DMS114 treated with DMSO at 0.1 percent for 48 hours (cell line): ENCODE data around the gene TBC1D21.

Experiments
- DNase-seq: peaks from one replicate; lab custom pipeline; 2025; ENCODE audit not compliant: unreplicated experiment; lab: John Stamatoyannopoulos, UW

The TBC1D21 gene

DNA sequence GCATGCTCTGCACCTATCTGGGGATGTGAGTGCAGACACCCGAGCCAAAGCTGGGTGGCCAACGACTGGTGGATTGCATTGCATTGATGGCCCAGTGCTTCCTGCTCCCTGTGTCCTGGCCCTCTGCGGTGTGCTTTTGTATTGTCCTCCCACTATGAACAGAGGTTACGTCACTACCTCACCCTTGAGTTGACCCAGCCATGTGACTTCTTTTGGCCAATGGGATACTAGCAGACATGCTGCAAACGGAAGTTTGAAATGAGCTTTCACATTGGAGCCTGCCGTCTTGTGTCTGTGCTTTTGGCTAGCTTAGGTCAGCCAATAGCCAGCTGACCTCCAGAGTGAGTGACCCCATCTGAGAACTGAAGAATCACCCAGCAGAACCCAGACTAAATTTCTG lies 15.3 kb upstream of the TBC1D21 start:
- no peak for DNase-seq

DNA sequence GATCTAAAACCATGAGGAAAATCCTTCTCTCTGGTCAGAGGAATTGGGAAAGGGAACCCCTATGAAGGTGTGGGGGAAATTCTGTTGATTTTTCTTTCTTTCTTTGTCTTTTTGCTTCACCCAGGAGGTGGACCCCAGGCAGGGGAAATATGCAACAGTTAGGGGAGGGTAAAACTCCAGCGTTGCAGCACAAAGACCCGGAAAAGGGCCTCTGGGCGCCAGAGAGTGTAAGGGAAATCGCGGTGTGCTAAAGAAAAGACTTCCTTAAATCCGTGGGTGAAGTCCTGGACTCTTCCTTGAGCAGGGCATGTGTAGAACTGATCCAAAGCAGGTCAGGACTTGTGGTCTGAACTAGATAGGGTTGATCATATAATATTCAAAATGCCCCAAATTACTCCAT lies 11.1 kb upstream of the TBC1D21 start:
- no peak for DNase-seq

DNA sequence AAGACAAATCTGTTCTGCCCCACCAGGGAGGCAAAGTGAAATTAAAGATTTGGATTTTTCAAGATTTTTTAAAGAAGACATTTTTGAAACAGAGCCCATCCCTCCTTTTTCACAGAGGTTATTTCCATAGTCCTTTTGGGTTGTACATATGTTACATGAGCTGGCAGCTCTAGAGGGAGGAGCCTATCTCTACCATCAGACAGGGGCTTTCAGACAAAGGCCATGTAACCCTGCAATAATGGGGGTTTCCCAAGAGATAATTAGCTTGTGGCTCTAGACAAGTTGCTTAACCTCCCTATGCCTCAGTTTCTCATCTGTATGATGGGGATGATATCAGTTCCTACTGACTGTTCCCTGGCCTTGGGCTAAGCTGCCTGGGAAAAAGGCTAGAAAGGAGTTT lies 8.0 kb upstream of the TBC1D21 start:
- DNase-seq: no peak

GRCh38 chr15:73865904-73866303 lies 7.5 kb upstream of the TBC1D21 start:
- DNase-seq: no peak

DNA sequence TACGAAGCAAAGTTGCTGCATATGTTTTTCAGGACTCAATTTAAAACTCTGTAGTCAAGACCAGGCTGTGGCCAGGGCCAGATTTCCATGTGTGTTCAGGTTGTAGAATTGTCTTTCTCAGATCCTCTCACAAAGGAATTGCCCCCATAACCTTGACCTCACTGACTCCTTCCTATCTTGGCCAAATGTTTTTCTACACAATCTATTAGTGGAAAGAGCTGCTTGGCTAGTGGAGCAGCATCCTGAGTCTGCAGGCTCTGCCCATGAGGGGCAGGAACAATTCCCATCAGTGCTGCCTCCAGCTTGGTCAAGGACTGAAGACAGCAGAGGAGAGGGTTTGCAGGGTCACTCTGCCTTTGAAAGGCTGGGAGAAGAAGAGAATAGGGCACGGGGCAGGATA lies 6.9 kb upstream of the TBC1D21 start:
- no peak for DNase-seq

GRCh38 chr15:73866881-73867410 lies 6.4 kb upstream of the TBC1D21 start:
- DNase-seq: no peak

- DNase-seq: no peak
These were observed 5.9 kb upstream of the TBC1D21 start for GRCh38 chr15:73867426-73867825.

DNA sequence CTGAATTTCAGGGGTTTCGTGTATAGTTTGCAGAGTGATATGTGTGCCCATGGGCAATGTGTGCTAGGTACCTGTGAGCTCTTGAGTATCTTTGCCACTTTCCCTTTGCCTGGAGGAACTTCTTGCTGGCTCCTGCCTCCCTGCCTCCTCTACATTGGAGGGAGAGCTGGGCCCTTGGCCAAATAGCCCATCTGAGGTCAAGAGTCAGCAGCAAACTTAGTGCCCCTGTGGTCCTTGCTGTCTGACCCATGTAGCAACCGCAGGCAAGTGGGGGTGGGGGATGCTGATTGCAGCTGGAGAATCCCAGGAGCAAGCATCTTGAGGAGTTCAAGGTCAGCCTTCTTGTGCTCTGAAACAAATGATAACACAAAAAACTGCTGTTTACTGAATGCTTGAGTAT lies 5.4 kb upstream of the TBC1D21 start:
- DNase-seq: no peak

DNA sequence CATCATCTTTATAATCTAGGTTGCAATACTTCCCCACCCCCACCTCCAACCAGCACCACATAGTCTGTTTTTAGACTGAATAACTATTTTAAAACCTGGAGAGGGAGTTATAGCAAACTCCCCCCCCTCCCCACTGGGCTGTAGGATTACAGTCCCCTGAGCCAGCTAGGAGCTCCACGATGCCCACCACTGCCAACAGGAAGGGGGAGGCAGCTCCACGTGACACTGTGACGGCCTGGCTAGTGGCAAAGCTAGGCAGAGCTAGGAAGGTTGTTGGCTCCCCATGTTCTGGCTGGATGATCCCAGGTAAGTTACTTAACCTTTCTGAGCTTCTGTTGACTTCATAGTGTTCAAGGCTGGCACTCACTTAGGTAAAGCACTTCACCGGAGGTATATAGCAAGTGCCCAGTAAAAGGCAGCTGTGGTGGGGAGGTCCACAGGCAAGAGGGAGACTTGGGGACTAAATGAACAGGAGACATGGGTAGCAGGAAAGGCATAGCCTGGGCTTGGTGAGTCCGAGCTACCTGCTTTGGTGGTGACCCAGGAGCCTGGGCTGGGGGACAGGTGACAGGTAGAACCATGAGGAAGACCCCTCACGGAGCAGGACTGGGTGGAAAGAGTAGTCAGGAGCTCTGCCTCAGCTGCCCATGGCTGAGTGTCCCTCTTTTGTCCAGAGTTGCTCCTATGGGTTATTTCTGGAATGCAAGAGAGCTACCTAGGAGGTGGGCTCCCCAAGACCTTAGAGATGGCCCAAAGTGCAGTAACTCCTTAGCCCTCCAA lies 4.0 kb upstream of the TBC1D21 start:
- DNase-seq: no peak

DNA sequence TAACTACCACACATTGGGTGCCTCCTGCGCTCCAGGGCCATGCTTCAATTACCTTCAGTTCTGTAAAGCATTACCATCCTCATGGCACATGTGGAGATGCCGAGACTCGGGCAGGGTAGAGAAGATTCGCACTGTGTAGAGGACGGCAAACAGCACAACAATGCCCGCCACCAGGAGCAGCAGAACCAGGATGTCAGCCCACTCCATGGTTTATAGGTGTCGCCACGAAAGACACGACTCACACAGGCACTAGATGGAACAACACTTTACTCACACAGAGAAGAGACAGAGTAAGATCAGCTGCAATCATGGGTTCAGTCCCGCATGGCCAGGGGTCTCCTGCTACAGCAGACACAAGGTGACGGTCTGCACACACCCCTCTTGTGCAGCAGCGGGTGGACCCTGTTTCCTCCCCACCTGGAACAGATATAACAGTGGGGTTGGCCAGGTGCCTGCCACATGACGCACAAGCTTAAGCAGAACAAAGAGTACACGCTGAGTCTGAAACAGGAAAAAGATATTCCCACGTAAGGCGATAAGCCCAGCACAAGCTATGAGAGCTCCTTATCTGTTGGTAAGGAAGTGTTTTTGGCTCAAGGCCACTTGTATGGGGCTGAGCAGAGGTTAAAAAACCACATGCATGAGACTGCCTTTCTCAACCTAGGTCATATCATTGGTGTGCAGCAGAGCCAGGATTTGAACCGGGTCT lies 2.5 kb upstream of the TBC1D21 start:
- DNase-seq: no peak

DNA sequence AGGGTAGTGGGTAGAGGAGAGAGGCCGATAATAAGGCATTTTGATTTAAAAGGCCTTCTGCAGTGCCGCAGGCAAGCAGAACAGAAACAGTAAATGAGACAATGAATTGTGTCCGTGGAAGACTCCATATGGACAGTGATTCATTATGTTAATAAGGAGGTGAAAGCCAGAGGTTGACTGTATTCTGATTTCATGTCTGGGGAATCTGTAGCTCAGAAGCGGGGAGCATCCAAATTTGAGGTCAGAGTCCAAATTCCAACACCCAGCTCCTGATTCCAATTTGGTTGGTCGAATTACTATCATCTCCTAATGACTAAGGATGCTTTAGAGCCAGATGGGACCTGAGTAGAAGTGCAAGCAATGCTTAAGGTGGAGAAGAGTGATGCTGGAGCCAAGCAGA lies 1.0 kb upstream of the TBC1D21 start:
- DNase-seq: no peak

GRCh38 chr15:73873889-73874511 lies 636 bp downstream of the TBC1D21 start:
- peak; percentile 60 for DNase-seq

DNA sequence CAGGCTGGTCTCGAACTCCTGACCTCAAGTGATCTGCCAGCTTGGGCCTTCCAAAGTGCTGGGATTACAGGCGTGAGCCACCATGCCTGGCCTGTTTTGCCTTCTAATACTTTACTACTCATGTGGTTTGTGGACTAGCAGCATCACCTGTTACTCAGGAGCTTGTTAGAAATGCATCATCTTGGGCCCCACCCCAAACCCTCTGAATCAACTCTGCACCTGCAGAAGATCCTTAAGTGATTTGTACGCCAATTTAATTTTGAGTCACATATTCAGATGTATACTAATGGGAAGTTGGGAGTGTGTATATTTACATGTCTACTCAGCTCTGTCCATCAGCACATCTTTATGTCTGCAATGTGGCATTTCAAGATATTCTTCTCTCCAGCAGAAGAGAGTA lies 6.1 kb downstream of the TBC1D21 start:
- no peak for DNase-seq

- DNase-seq: no peak
These were observed 8.4 kb downstream of the TBC1D21 start for GRCh38 chr15:73881579-73882320.

DNA sequence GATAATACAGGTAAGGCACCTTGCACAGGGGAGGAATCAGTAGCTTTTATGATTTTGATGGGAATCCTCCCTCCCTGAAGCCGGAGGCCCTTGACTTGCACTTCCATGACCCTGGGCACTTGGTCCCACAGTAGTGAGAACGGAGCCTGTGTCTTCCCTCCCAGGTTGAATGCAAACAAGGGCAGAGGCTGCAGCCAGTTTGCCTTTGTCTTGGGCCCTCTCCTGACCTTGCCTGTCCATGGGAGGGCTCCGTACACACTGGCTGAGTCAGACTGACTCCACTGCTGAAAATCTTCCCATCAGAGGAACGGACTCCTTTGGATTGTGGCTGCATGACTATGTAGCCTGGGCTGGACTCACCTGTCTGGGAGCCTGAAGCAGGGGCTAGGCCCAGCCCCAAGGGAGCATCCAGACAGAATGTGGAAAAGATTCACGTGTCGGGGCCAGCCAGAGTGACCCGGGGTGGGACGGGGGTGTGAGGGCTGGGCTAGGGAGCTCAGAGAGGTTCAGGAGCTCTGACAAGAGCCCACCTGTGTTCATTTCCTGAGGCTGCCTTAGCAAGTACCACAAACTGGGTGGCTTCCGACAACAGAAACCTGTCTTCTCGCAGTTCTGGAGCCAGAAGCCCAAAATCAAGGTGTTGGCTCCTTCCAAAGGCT lies 9.5 kb downstream of the TBC1D21 start:
- DNase-seq: no peak

DNA sequence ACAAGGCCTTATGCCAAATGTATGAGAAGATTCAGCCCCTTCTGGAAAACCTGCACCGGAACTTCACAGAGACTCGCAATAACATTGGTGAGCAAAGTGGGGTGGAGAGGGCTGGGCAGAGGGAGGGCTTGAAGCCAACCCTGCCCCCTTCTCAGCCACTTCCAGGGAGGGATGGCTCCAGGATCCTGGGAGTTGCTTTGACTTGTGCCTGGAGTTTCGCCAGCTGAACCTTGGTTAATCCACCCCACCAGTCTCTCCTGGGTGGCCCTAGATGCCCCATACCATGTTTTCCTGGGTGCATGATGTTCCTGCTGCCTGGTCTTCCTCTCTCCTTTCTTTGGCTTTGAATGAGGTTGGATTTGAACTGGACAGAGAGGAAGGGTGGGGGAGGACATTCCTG lies 10.8 kb downstream of the TBC1D21 start:
- DNase-seq: no peak

GRCh38 chr15:73885954-73886700 lies 12.8 kb downstream of the TBC1D21 start:
- no peak for DNase-seq

- no peak for DNase-seq
These were observed 13.5 kb downstream of the TBC1D21 start for GRCh38 chr15:73886717-73887345.

DNA sequence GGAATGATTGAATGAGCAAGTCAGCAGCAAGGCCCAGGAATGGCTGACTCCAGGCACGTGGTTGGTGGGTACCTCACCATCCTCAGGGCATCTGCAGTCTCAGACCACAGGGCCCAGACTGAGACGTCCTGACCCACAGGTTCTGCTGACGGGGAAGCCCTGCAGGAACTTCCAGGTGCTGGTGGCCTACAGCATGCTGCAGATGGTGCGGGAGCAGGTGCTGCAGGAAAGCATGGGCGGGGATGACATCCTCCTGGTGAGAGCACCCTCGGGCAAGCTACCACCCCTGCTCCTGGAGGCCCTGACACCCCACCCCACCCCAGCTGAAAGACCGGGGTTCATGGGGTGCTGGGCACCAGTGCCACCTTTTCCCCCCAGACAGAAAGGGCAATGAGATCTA lies 14.1 kb downstream of the TBC1D21 start:
- DNase-seq: no peak
